Stimulated activated CD4-positive, alpha-beta T cell treated with anti-CD3 and anti-CD28 coated beads, Interleukin-12 subunit alpha, Interleukin-12 subunit beta, amount 100 ng/mL, for 4 hours (primary cell): ENCODE measurements around the gene ASMTL.
"Not testable (repeated sequence)": the region's sequence is repeated elsewhere in the genome, so short reads cannot be mapped to it uniquely, and the experiment has no call there.

Source experiments
- DNase-seq: peaks from one replicate; pipeline ENCODE4 v3.0.0-alpha.2; 2020

ASMTL gene

GRCh38 chrX:1385253-1386223 is 67.2 kb downstream of the ASMTL start:
- no peak for DNase-seq

- DNase-seq: no peak
Observed at GRCh38 chrX:1384658-1385252, 68.0 kb downstream of the ASMTL start.

- no peak for DNase-seq
Observed at GRCh38 chrX:1380672-1381233, 72.0 kb downstream of the ASMTL start.

GRCh38 chrX:1378306-1378759 is 74.4 kb downstream of the ASMTL start:
- DNase-seq: no peak

- DNase-seq: no peak
Observed at GRCh38 chrX:1368385-1368698, 84.4 kb downstream of the ASMTL start.

- DNase-seq: not testable (repeated sequence)
Observed at GRCh38 chrX:1366363-1366762, 86.3 kb downstream of the ASMTL start.

- no peak for DNase-seq
Observed at GRCh38 chrX:1361910-1362309, 90.8 kb downstream of the ASMTL start.

- DNase-seq: no peak
Observed at GRCh38 chrX:1361275-1361674, 91.4 kb downstream of the ASMTL start.

- no peak for DNase-seq
Observed at GRCh38 chrX:1360171-1360570, 92.5 kb downstream of the ASMTL start.

GRCh38 chrX:1359477-1359873 is 93.2 kb downstream of the ASMTL start:
- DNase-seq: no peak

- DNase-seq: no peak
Observed at GRCh38 chrX:1358793-1359476, 93.8 kb downstream of the ASMTL start.

- DNase-seq: no peak
Observed at GRCh38 chrX:1357993-1358392, 94.7 kb downstream of the ASMTL start.

- no peak for DNase-seq
Observed at GRCh38 chrX:1355131-1356046, 97.3 kb downstream of the ASMTL start.

GRCh38 chrX:1354036-1355019 is 98.4 kb downstream of the ASMTL start:
- no peak for DNase-seq
